Measurements from ENCODE around the gene CST7.

CST7 gene

DNA sequence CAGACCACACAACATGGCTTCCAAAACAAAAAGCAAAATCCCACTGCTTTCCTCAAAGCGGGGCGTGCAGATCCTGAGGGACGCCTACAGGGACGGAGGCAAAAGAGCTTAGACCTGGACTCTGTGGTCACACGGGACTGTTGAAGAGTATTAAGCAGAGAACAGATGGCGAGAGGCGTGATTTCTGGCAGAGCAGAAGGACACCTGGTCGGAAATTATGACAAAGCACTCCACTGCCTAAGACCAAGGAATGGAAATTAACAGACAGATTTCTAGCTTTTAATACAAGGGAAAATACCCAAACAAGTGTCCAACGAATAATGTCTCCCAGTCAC is 15.4 kb downstream of the CST7 start:
- TF ChIP-seq, protein P1, sequence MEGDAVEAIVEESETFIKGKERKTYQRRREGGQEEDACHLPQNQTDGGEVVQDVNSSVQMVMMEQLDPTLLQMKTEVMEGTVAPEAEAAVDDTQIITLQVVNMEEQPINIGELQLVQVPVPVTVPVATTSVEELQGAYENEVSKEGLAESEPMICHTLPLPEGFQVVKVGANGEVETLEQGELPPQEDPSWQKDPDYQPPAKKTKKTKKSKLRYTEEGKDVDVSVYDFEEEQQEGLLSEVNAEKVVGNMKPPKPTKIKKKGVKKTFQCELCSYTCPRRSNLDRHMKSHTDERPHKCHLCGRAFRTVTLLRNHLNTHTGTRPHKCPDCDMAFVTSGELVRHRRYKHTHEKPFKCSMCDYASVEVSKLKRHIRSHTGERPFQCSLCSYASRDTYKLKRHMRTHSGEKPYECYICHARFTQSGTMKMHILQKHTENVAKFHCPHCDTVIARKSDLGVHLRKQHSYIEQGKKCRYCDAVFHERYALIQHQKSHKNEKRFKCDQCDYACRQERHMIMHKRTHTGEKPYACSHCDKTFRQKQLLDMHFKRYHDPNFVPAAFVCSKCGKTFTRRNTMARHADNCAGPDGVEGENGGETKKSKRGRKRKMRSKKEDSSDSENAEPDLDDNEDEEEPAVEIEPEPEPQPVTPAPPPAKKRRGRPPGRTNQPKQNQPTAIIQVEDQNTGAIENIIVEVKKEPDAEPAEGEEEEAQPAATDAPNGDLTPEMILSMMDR (IDR thresholded peaks at IDR 0.05; ENCODE audit: extremely low read depth, insufficient read depth, missing control alignments): no peak
- in situ Hi-C loops (cut with MboI; ENCODE audit: low pct_unique_long_range_greater_than_20kb, low sequenced_read_pairs, unreplicated experiment): no loop called here
- no peak for DNase-seq (ENCODE audit: low spot score)

DNA sequence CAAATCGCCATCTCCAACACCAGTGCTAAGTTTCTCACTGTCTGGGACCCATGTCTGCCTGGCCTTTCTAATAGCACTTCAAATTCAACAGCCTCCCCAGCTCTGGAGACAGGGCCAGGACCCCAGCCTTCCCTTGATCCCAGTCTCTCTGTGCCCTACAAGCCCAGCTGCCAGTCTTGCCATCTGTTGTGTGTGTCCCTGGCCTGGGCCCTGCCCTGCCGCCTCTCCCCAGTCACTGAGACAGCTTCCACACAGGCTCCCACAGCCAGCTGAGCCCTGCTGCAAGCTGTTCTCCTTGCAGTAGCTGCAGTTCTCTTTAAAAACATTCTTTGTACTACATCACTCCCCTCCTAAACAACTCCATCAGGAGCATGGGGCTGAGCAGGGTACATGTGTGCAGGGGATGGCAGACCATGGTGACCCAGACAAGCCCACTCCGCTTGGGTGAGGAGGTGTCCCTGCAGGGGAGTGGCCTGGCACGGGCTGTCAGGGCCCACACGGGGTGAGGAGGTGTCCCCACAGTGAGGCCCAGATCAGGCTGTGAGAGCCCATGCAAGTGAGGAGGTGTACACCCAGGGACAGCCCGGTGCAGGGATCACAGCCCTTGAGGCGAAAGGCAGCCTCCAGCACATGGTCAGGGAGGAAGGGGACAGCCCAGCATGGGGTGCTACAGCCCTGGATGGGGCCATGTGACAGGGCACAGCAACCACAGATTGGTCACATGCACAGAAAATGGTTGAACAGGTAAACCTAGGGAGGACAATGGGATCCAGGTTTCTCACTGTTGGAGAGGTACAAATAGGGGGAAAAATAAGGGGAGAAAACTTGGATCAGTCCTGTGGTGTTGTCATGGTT is 16.2 kb downstream of the CST7 start:
- in situ Hi-C loops (cut with MboI; ENCODE audit: low pct_unique_long_range_greater_than_20kb, low sequenced_read_pairs, unreplicated experiment): no loop called here
- TF ChIP-seq, protein P1 (IDR thresholded peaks at IDR 0.05; ENCODE audit: extremely low read depth, insufficient read depth, missing control alignments): no peak
- no peak for DNase-seq (ENCODE audit: low spot score)

- in situ Hi-C loops (cut with MboI; ENCODE audit: low pct_unique_long_range_greater_than_20kb, low sequenced_read_pairs, unreplicated experiment): no loop called here
- TF ChIP-seq, protein P1 (IDR thresholded peaks at IDR 0.05; ENCODE audit: extremely low read depth, insufficient read depth, missing control alignments): no peak
Measured at GRCh38 chr20:24966317-24967012, 17.4 kb downstream of the CST7 start.

GRCh38 chr20:24968278-24968800 is 19.3 kb downstream of the CST7 start:
- no peak for DNase-seq (ENCODE audit: low spot score)
- in situ Hi-C loops (cut with MboI; ENCODE audit: low pct_unique_long_range_greater_than_20kb, low sequenced_read_pairs, unreplicated experiment): no loop called here
- TF ChIP-seq, protein P1 (IDR thresholded peaks at IDR 0.05; ENCODE audit: extremely low read depth, insufficient read depth, missing control alignments): no peak

More at GRCh38 chr20:24966317-24967012, 17.4 kb downstream of the CST7 start:
- no peak for DNase-seq (ENCODE audit: low spot score)

- TF ChIP-seq, protein P1 (IDR thresholded peaks at IDR 0.05; ENCODE audit: extremely low read depth, insufficient read depth, missing control alignments): no peak
- in situ Hi-C loops (cut with MboI; ENCODE audit: low pct_unique_long_range_greater_than_20kb, low sequenced_read_pairs, unreplicated experiment): no loop called here
Measured at GRCh38 chr20:24969186-24970029, 20.3 kb downstream of the CST7 start.

GRCh38 chr20:24970030-24970553 is 21.0 kb downstream of the CST7 start:
- TF ChIP-seq, protein P1 (IDR thresholded peaks at IDR 0.05; ENCODE audit: extremely low read depth, insufficient read depth, missing control alignments): no peak
- no peak for DNase-seq (ENCODE audit: low spot score)
- in situ Hi-C loops (cut with MboI; ENCODE audit: low pct_unique_long_range_greater_than_20kb, low sequenced_read_pairs, unreplicated experiment): no loop called here

More at GRCh38 chr20:24969186-24970029, 20.3 kb downstream of the CST7 start:
- DNase-seq (ENCODE audit: low spot score): no peak

Measured in GM13977 (cell line).